Stimulated activated CD4-positive, alpha-beta T cell treated with anti-CD3 and anti-CD28 coated beads, Interleukin-12 subunit alpha, Interleukin-12 subunit beta, amount 100 ng/mL, for 4 hours (primary cell): ENCODE data around the gene SEPTIN12.
"Not testable (repeated sequence)": the region's sequence is repeated elsewhere in the genome, so short reads cannot be mapped to it uniquely, and the experiment has no call there.

Experiments
- DNase-seq: peaks from one replicate; pipeline ENCODE4 v3.0.0-alpha.2; 2020

The SEPTIN12 gene

DNA sequence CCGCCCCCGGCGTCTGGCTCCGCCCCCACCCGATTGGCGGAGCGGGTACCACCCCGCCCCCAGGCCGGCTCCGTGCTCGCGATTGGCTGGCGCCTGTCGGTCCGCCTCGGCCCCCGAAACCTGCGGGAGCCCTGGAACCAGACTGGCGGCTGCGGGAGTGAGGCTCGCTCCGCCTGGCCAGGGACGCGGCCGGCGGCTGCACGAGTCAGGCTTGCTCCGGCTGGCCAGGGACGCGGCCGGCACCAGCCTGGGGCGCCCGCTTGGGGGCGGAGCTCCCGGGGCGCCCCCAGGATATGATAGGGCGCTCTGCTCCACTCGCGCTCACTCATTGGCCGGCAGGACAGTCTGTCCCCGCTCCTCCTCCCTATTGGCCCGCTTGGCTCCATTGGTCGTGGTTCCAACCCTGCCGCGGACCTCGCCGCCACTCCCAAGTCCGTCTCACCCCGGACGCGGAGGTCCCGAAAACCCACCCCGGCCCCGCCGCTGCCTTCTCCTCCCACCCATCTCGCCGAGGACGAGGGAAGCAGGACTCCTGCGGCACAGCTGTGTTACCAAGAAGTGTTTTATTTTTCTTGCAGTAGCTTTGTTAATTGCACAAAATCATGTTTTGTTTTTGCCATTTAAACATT is 14.6 kb upstream of the SEPTIN12 start:
- peak; percentile 89 for DNase-seq

DNA sequence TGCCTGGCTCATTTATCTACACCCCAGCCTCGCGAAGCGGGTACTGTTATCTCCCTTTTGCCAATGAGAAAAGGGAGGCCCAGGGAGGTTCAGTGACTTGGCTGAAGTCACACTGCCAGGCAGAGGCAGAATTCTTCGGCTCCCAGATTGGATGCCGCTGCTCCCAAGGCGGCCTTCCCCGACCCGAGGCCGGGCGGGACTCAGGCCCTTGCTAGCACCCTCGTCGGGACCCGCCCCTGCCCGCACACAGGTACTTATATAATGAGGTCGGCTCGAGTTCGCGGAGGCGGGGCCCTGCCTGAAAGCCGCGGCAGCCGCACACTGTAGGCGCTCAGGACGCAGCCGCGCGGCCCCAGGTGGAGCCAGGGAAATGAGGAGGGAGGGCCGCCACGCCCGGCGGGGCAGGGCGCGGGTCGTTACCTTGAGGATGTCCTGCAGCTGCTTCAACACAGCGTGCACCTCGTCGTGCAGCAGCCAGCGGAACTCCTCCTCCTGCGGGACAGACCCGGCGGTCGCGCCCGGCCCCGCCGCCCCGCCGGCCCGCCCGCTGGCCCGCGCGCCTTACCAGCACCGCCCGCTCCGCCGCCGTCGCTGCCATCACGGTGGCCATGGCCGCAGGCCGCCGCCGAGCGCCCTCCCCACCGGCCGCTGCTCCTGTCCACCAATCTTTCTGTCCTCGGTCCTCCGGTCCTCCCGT is 14.0 kb upstream of the SEPTIN12 start, which contains the start of gene ROGDI:
Gene ROGDI (minus strand): TSS at position 672 of the 697 bp plus-strand sequence. CDS start 62 bp downstream, at position 610.
- DNase-seq, result peak; percentile 71

DNA sequence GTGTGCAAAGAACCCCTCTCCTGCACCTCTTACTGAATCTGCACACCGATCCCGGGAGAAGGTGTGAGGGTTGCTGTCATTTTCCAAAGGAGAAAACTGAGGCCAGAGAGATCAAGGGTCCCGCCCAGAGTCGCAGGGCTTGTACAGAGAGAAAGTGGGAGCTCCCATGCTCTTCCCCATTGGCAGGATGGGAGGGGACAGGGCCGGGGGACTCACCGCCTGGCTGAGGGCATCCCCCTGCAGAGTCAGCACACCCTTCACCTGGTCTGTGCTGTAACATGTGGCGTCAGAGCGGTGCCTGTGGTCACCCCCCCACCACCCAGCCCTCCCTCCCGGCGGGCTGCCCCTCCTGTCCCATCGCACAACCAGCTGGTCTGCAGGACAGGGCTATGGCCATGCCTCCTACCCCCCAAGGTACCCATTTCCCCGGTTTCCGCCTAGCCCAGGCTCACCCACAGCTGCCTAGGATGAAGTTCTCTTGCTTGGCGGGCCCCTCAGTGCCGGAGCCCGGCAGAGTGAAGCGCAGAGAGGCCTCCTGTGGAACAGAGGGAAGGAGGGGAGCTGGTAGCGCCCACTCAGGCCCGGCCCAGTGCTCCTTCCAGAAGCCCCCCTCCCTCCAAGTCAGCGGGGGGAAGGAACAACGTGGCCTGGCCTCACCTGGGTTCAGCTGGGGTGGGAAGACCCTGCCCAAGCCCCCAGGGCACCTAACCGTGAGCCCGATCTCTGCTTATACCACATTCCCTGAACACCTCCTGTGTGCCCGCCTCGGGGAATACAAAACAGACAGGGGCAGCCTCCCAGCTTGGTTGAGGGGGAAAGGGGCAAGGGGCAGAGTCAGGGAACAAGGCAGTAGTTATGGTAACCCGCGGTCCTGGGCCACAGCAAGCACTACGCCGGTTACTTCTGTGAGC is 13.2 kb upstream of the SEPTIN12 start:
- DNase-seq, result no peak

DNA sequence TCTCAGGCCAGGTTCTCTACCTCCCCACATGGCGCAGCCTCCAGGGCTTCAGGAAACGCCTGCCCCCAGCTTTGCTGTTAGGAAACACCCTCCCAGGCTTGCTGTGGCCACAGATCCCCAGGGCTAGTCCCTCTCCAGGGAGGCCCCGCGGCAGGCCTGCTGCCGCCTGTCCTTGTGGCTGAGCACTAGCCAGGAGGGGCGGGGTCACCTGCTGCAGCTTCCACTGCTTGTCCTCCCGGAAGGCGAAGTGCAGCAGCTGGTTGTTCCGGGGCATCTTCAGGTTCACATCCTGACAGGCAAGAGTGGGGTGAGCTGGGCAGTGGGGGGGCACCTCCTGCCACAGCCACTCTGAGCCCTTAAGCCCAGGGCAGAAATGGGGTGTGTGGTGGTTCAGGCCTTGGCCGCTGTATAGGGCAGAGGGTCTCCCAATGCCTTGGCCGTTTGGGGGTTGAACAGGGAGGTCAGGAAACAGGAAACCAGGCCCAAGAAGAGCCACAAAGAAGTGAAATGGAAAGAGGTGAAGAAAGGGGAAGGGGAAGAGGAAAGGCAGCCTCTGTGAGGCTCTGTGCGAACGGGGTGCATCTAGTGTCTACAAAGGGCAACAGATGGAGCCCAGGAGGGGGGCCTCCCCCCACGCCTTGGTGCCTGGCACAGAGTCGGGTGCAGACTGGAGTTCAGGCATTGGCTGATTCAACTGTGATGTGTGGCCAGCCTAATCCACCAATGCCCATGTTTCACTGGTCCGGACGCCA is 12.3 kb upstream of the SEPTIN12 start:
- DNase-seq, result no peak

DNA sequence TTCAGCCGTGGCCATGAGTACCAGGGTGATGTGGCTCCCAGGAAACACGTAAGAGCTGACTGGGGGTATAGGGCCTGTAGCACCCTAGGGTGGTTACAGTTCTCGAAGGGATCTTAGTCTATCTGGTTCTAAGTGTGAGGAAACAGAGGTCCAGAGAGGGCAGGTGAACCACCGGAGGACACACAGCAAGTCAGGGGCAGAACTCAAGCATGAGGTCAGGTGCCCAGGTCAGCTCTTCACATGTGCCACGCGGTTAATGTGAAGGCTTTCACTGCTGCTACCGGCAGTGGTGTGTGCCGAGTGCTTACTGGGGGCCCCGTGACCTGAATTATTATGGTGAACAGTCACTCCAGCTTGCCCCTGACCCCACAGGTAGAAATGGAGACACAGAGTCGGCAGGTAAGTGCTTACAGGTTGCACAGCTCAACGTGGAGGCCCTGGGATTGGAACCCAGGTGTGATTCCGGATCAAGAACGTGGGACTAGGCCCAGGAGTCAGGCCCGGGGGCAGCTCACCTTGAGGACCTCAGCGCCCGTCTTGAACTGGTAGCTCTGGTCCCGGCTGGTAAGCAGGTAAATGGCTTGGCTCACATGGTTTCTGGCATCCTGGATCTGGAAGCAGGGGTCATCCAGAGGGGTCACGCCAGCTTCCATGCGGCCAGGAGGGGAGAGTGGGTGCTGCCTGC is 11.2 kb upstream of the SEPTIN12 start:
- DNase-seq, result no peak

DNA sequence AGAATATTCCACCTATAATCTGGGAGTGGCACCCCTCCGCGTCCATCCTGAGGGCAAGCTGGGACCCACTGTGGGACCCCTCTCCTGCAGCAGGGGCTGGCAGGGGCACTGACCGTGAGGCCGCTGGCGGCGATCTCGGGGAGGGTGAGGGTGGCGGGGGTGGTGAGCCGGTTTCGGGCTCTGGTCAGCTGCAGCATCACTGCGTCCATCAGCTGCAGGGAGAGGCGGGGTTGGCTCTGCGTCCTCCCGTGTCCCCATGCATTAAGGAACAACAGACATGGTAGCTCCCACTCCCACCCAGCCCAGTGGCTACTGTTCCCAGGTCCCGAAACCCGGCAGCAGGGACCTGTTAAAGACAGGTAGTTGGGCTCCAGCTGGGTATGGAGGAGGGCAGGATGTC is 10.3 kb upstream of the SEPTIN12 start:
- DNase-seq, result no peak

DNA sequence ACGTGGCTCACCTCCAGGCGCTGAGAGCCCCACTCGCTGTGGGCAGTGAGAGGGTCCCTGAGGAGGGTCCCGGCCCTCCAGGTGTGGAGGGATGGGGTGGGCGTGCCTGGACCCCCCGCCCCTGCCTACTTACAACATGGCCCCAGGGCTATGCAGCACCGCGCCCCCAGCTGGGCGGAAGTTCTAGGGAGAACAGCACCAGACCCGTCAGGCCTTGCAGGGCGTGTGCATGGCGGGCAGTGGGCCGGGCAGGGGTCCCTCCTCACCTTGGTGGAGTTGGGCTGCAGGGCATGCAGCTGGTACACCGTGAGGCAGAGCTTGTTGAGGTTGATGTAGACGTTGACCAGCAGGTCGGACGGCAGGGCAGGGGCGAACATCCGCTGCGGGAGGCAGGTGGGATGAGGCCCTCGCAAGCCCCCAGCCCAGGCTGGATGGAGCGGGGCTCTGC is 9.7 kb upstream of the SEPTIN12 start:
- no peak for DNase-seq

DNA sequence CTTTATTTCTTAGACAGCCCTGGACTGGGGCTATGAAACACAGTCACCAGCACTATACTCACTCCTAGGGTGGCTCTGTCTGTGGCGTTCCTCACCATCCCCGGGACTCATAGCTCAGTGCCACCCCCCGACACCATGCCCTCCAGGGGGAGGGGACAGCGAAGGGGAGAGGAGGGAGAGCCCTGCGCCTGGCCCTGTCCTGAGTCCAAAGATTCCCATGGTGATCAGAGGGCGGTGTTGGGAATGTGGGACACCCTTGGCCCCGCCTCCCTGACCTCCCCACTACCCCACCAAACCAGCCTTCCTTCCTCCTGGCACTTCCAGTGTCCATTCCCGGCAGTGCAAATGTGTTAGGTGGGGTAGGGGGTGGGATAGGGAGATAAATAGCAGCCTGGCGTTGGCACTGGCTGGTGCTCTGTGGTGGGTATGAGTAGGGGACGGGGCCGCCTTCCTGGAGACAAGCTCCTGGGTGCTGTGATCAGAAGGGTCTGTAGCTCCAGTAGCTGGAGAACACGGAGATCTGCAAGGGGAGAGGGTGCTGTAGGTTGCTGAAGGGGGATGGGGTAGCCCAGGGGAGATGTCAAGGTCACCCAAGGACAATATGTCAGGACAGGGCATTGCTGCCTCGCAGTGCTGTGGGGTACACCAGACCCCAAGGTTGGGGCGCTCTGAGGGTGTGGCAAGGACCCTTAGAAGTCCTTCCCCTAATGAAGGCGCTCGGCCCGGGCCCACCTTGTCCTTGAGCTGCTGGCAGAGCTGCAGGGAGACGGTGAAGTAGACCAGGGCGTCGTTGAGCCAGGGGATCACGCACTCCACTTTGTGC is 9.0 kb upstream of the SEPTIN12 start:
- DNase-seq, result no peak

DNA sequence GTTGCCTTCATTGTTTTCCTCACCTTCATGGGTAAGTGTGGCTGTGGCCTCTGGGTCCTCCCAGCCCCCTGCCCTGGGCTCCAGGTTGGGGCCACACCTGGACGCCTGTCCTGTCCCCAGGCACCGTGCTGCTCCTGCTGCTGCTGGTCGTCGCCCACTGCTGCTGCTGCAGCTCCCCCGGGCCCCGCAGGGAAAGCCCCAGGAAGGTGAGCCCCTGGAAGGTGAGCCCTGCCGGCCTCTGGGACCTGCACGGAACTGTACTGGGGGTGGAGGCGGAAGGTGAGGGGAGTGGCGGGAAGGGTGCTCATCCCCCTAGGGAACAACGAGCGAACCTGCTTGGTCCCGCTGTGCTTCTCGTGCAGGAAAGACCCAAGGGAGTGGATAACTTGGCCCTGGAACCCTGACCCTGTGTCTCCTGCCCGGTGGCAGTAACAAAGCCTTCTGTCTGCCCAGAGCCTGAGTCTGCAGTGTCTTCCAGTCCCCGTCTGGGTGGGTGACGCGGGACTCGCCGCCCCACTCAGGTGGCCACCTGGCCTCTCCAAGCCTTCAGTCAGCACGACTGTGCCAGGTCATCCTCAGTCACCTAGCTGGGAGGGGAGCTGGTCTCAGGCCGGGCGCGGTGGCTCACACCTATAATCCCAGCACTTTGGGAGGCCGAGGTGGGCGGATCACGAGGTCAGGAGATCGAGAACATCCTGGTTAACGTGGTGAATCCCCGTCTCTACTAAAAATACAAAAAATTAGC is 7.9 kb upstream of the SEPTIN12 start:
- no peak for DNase-seq

DNA sequence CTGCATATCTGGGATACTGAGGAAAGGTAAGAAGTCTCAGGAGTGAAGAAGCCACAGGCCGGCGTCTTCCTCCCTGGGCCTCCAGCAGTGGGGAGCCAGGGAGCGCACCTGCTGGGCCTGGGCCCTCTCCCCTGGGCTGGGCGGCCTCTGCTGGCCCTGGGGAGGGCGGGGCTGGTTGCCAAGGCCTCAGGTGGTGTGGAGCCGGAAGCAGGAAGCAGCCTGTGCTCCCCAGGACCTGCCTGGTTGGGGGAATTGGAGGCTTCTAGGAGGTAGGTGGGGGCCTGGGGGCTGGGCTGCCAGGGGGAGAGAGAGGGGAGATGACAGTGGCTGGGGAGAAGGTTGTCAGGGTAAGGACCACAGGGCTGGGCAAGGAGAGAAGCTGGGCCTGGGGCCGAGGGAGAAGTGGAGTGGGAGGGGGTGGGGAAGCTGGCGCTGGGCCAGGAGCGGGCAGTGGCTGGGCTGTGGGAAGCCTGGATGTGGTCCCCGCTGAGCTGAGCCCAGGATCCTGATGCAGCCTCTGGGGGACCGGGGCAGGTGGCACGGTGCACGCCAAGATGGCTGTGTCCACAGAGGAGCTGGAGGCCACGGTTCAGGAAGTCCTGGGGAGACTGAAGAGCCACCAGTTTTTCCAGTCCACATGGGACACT is 7.2 kb upstream of the SEPTIN12 start, which contains the start of gene SMIM22:
Gene SMIM22 (plus strand): TSS at position 189 of the 647 bp plus-strand sequence. CDS start 366 bp downstream, at position 555.
- DNase-seq, result no peak

DNA sequence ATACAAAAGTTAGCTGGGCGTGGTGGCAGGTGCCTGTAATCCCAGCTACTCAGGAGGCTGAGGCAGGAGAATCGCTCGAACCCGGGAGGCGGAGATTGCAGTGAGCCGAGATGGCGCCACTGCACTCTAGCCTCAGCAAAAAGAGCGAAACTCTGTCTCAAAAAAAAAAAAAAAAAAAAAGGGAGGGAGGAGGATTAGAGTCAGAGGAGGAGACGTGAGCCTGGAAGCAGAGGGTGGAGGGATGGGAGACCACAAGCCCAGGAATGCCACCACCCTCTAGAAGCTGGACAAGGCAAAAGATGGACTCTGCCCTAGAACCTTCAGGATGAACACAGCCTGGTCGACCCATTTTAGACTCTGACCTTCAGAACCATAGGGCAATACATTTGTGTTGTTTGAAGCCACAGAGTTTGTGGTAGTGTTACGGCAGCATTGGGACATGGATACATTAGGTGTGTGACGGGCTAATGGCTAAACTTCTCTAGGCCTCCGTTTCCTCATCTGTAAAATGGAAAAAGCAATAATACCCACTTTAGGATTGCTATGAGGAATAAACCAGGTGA is 4.9 kb upstream of the SEPTIN12 start:
- no peak for DNase-seq

DNA sequence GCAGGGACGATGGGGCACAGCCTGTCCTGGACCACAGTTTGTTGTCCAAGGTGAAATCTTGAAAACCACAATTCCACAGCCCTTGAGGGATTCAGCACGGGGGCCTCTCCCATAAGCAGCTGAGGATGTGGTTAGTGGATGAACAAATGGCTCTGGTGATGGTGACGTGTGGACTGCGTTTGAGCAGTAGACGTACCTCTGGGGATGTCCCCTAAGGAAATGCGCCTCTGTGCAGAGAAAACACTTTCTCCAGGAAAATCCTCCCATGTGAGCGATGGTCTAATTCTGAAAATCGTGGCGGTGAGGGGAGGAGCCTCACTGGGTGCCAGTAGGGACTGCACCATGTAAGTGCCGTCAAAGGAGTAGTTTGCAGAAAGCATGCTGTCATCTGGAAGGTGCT is 2.7 kb upstream of the SEPTIN12 start:
- DNase-seq, result no peak

DNA sequence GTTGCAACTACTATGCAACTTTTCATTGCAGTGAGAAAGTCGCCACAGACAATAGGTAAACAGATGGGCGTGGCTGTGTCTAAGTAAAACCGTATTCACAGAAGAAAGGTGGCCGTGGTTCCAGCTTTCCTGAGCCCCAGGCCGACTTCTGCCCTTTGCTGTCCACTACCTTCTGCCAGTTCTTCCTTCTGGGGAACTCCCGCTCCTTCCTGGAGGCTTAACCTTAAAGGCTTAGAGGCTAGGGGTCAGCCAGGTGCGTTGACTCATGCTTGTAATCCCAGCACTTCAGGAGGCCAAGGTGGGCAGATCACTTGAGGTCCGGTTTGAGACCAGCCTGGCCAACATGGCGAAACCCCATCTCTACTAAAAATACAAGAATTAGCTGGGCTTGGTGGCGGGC is 2.1 kb upstream of the SEPTIN12 start:
- no peak for DNase-seq

DNA sequence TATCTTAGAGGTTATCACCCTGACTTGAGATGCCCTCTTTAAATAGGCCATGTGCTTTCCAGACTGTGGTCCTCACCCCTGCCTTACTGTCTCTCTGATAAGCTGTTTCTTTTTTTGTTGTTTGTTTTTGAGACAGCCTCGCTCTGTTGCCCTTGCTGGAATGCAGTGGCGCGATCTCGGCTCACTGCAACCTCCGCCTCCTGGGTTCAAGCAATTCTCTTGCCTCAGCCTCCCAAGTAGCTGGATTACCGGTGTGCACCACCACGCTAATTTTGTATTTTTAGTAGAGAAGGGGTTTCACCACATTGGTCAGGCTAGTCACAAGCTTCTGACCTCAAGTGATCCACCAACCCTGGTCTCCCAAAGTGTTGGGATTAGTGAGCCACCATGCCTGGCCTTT is 765 bp upstream of the SEPTIN12 start:
- DNase-seq, result no peak

DNA sequence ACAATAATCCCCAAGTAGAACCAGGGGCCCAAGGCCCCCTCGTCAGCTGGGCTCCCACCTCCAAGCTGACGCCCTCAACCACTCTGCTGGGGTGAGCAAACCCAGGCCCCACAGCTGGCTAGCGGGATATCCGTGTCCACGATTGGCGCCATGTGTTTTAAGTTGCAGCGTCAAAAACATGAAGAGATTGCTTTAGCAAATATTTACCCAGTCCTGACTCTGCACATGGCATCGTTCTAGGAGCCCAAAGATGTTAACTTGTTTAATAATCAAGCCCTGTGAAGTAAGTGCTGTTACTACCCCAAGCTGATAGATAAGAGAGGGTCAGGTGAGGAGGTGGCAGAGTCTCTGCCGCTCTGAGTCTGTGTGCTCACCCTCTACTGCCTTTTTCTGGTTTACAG is 344 bp upstream of the SEPTIN12 start:
- no peak for DNase-seq

DNA sequence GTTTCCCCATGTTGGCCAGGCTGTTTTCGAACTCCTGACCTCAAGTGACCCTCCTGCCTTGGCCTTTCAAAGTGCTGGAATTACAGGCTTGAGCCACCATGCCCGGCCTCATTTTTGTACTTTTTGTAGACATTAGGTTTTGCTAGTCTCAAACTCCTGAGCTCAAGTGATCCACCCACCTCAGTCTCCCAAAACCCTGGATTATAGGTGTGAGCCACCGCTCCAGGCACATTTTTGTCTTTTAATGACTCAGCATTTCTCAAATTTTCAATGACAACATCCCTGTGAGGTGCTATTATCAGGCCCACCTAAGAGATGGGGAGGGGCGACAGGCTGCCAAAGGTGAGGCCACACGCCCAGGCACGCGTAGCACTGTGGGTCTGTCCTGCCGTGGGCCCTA is 1.1 kb downstream of the SEPTIN12 start:
- no peak for DNase-seq

DNA sequence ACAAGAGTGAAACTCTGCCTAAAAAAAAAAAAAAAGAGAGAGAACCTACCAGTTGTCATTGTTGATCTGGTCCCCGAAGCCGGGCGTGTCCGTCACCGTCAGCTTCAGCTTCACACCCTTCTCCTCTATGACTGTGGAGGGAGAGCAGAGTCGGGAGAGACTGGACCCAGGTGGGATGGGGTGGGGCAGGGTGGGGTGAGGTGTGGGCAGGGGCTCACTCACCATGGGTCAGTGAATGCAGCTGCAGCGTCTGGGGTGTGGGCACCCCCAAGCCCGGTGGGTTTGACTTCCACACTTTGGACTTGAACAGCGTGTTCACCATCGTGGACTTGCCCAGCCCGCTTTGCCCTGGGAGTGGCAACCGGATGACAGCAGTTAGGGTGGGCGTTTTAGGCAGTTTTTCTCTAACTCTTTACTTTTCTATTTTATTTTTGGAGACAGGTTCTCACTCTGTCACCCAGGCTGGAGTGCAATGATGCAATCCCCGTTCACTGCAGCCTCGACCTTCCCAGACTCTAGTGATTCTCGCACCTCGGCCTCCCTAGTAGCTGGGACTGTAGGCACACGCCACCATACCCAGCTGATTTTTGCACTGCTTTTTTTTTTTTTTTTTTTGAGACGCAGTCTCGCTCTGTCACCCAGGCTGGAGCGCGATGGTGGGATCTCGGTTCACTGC is 2.2 kb downstream of the SEPTIN12 start:
- DNase-seq, result no peak

DNA sequence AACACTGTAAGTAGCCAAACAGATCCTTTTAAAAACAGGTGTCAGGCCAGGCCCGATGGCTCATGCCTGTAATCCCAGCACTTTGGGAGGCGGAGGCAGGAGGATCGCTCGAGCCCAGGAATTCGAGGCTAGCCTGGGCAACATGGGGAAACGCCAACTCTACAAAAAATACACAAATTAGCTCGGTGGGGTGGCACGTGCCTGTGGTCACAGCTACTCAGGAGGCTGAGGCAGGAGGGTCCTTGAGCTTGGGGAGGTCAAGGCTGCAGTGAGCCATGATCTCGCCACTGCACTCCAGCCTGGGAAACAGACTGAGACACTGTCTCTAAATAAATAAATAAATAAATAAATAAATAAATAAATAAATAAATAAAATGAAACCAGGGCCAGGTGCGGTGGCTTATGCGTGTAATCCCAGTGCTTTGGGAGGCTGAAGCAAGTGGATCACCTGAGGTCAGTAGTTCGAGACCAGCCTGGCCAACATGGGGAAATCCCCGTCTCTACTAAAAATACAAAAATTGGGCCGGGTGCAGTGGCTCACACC is 3.6 kb downstream of the SEPTIN12 start:
- not testable (repeated sequence) for DNase-seq

DNA sequence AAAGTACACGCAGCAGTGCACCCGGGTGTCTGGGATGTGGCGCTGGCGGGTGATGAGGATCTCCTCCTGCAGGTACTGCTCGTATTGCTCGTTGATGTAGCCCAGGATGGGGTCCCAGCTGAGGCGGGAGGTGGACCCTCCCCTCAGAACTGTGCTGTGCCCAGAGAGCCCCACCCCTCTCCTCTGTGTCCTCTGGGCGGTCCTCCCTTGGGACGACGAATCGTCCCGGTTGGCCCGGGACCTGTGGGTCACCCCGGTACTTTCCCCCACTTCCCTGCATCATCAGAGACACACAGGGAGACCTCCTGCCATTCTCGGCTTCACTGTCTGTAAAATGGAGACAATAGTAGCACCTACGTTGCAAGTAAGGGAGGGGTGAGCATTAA is 4.2 kb downstream of the SEPTIN12 start:
- DNase-seq, result no peak
